Gastrocnemius medialis (tissue), 4 donors: ENCODE results near the gene MSMO1. TPM values are rescaled to one million over a fixed set of nuclear protein-coding genes. Genes with fewer than 3 reads are reported as not detected.

ENCODE experiments used
- ATAC-seq, 2 donors: fragments of 150-250 bp; one replicate each; pipeline ENCODE4 v1.9.1; 2016
- DNase-seq, 2 donors: peaks; one replicate each; pipeline ENCODE4 v3.0.0-alpha.2; 2019
- H3K27ac ChIP-seq, 4 donors: fragments of 200-600 bp; sonication (generic); 1 replicate in 1 of 4; 2 replicates in 3 of 4; pipeline ENCODE4 v1.5.1; 2016 to 2018; ENCODE audit warnings: mild to moderate bottlenecking in 2 of 4, moderate library complexity in 1 of 4
- H3K27me3 ChIP-seq, 3 donors: fragments of 200-600 bp; sonication (generic) in 2 of 3; 1 replicate in 1 of 3; 2 replicates in 2 of 3; pipeline versions ENCODE4 v1.5.1 to v1.6.0; 2016 to 2019; ENCODE audit warnings: mild to moderate bottlenecking in 1 of 3, moderate library complexity in 1 of 3
- H3K36me3 ChIP-seq, 2 donors: fragments of 200-600 bp; sonication (generic) in 1 of 2; one replicate each; pipeline ENCODE4 v1.5.1; 2017 to 2018
- H3K4me1 ChIP-seq, 2 donors: fragments of 200-600 bp; sonication (generic) in 1 of 2; one replicate each; pipeline ENCODE4 v1.5.1; 2016 to 2017; ENCODE audit warnings: mild to moderate bottlenecking in 2 of 2
- H3K4me3 ChIP-seq, 4 donors: fragments of 200-600 bp; sonication (generic) in 3 of 4; 1 replicate in 1 of 4; 2 replicates in 3 of 4; pipeline ENCODE4 v1.5.1; 2016 to 2019; ENCODE audit warnings: mild to moderate bottlenecking in 2 of 4
- H3K9me3 ChIP-seq, 3 donors: fragments of 200-600 bp; sonication (generic) in 2 of 3; 1 replicate in 1 of 3; 2 replicates in 2 of 3; pipeline ENCODE4 v1.5.1; 2016 to 2019
- CTCF ChIP-seq, 5 experiments: fragments of 450-650 bp in 3 of 5; fragments of 200-600 bp in 2 of 5; sonication (generic) in 2 of 5; IDR thresholded peaks in 4 of 5; conservative IDR thresholded peaks in 1 of 5; 1 replicate in 4 of 5; 2 replicates in 1 of 5; pipeline ENCODE4 v1.5.1; 2016 to 2019; ENCODE audit warnings: antibody characterized with exemption in 5 of 5, mild to moderate bottlenecking in 3 of 5, moderate library complexity in 3 of 5
- POLR2A ChIP-seq, 2 donors: fragments of 450-650 bp; IDR thresholded peaks; one replicate each; pipeline ENCODE4 v1.6.1; 2017; ENCODE audit warnings: antibody characterized with exemption in 2 of 2, mild to moderate bottlenecking in 2 of 2, moderate library complexity in 2 of 2
- in situ Hi-C, 4 donors: fragments of 200-750 bp; cut with MboI; loops; one replicate each; pipeline versions ENCODE4 v1.15.0 to v1.8.0; 2017; ENCODE audit warnings: low sequenced_read_pairs in 4 of 4
- intact Hi-C: fragments of 100-400 bp; cut with DNase I; formaldehyde crosslinking; loops from one replicate; pipeline ENCODE4 v1.15.1; 2023; ENCODE audit warnings: low total_unique reads
- total RNA-seq, 4 donors: library from RNA; depleted of rRNA; stranded (reverse); fragments of >200 nt; gene quantifications; one replicate each; pipeline versions ENCODE4 v1.1.0 to v1.2.3, GENCODE V29; 2016

The MSMO1 gene
- total RNA-seq, 4 donors from 2014 or later, result 3.9 to 7.7 (median 4.1) TPM

- in situ Hi-C loops, result no loop called here
- DNase-seq (no peak), ATAC-seq (no peak)
- intact Hi-C loops, result no loop called here
- no peak overlapping the region for H3K27ac ChIP-seq
- no peak overlapping the region for H3K4me3 ChIP-seq
- no peaks in the 10 kb centered on the region for H3K27me3 ChIP-seq
- H3K9me3 ChIP-seq, result no peaks in the 10 kb centered on the region
- H3K4me1 ChIP-seq, result no peaks in the 10 kb centered on the region
- TF ChIP-seq CTCF (IDR thresholded peaks at IDR 0.05 in 4 of 5, conservative IDR thresholded peaks at IDR 0.05 in 1 of 5) (no peak), POLR2A (IDR thresholded peaks at IDR 0.05) (no peak)
- H3K36me3 ChIP-seq, result no peaks in the 10 kb centered on the region
These were observed 32.6 kb upstream of the MSMO1 start for GRCh38 chr4:165294907-165295306.

GRCh38 chr4:165297626-165298025, 29.8 kb upstream of the MSMO1 start:
- no peak for ATAC-seq
- intact Hi-C loops, result no loop called here
- TF ChIP-seq POLR2A (IDR thresholded peaks at IDR 0.05), result no peak
- no peak for TF ChIP-seq CTCF (IDR thresholded peaks at IDR 0.05 in 4 of 5, conservative IDR thresholded peaks at IDR 0.05 in 1 of 5)

GRCh38 chr4:165299399-165300060, 27.9 kb upstream of the MSMO1 start:
- DNase-seq (no peak), ATAC-seq (no peak)
- Histone ChIP-seq H3K4me1 (peaks cover 0 to 4% of the 10 kb centered on the region in 2 donors), H3K36me3 (no peaks in the 10 kb centered on the region), H3K27me3 (no peaks in the 10 kb centered on the region), H3K9me3 (no peaks in the 10 kb centered on the region), H3K27ac (no peak overlapping the region), H3K4me3 (no peak overlapping the region)
- TF ChIP-seq CTCF (IDR thresholded peaks at IDR 0.05 in 4 of 5, conservative IDR thresholded peaks at IDR 0.05 in 1 of 5) (no peak), POLR2A (IDR thresholded peaks at IDR 0.05) (no peak)
- intact Hi-C loops (no loop called here), in situ Hi-C loops (no loop called here)

More at GRCh38 chr4:165297626-165298025, 29.8 kb upstream of the MSMO1 start:
- no peaks in the 10 kb centered on the region for H3K9me3 ChIP-seq
- no peak overlapping the region for H3K27ac ChIP-seq
- DNase-seq, result no peak
- no peak overlapping the region for H3K4me3 ChIP-seq
- no peaks in the 10 kb centered on the region for H3K36me3 ChIP-seq
- H3K4me1 ChIP-seq, result peaks cover 0 to 4% of the 10 kb centered on the region in 2 donors
- H3K27me3 ChIP-seq, result no peaks in the 10 kb centered on the region
- in situ Hi-C loops, result no loop called here

GRCh38 chr4:165301833-165302232, 25.6 kb upstream of the MSMO1 start:
- ATAC-seq (no peak), DNase-seq (no peak)
- H3K27me3 ChIP-seq, result no peaks in the 10 kb centered on the region
- peak overlapping the region in 1 of 4 donors; percentile 12 for H3K4me3 ChIP-seq
- no peaks in the 10 kb centered on the region for H3K9me3 ChIP-seq
- no peak for TF ChIP-seq CTCF (IDR thresholded peaks at IDR 0.05 in 4 of 5, conservative IDR thresholded peaks at IDR 0.05 in 1 of 5)
- no peak for TF ChIP-seq POLR2A (IDR thresholded peaks at IDR 0.05)
- intact Hi-C loops, result no loop called here
- in situ Hi-C loops, result no loop called here
- no peak overlapping the region for H3K27ac ChIP-seq
- H3K4me1 ChIP-seq, result peaks cover 0 to 4% of the 10 kb centered on the region in 2 donors
- H3K36me3 ChIP-seq, result no peaks in the 10 kb centered on the region

- in situ Hi-C loops (no loop called here), intact Hi-C loops (no loop called here)
- Histone ChIP-seq H3K27ac (no peak overlapping the region), H3K4me1 (peaks cover 0 to 4% of the 10 kb centered on the region in 2 donors), H3K27me3 (no peaks in the 10 kb centered on the region), H3K4me3 (no peak overlapping the region), H3K9me3 (no peaks in the 10 kb centered on the region), H3K36me3 (no peaks in the 10 kb centered on the region)
- DNase-seq, result no peak
- TF ChIP-seq CTCF (IDR thresholded peaks at IDR 0.05 in 4 of 5, conservative IDR thresholded peaks at IDR 0.05 in 1 of 5) (no peak), POLR2A (IDR thresholded peaks at IDR 0.05) (no peak)
- no peak for ATAC-seq
These were observed 24.8 kb upstream of the MSMO1 start for GRCh38 chr4:165302658-165303057.
